ENCODE measurements around the gene IP6K1.

GRCh38 chr3:49718858-49719213 is 67.5 kb downstream of the IP6K1 start:
- no peak for TF ChIP-seq EP300 (IDR thresholded peaks at IDR 0.05)
- TF ChIP-seq CTCF (IDR thresholded peaks at IDR 0.05) = no peak
- TF ChIP-seq POLR2A (IDR thresholded peaks at IDR 0.05) = no peak
- no peak for TF ChIP-seq POLR2AphosphoS5 (IDR thresholded peaks at IDR 0.05)

All from sigmoid colon (tissue), 4 donors.